Measurements from ENCODE around the gene B3GAT1. TPM values are rescaled to one million over a fixed set of nuclear protein-coding genes. Genes with fewer than 3 reads are reported as not detected.

B3GAT1 gene
- total and polyA plus RNA-seq, 2 experiments from 2014 or later = 4.8 to 28.3 TPM

DNA sequence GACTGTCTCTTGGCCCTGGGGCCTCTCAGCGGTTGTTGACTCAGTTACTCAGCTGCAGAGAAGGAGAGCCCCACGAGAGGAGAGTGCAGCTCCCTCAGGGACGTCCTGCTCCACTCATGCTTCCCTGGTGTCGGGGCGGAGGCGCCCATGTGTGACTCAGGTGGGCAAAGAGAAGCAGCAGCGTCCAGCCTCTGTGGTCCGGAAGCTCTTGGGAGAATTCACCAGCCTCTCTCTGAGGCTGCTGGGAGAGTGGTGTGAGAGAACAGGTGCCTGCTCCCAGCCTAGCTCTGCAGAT lies 54.5 kb downstream of the B3GAT1 start:
- H3K4me2 ChIP-seq = no peak overlapping the region
- no peaks in the 10 kb centered on the region for H3K9me2 ChIP-seq (ENCODE audit: insufficient read depth)
- Mint-ChIP-seq H3K27ac (no peak overlapping the region), H3K4me1 (peaks cover 9% of the 10 kb centered on the region), H3K4me3 (no peak overlapping the region), H3K36me3 (ENCODE audit: low read depth) (peaks cover 3% of the 10 kb centered on the region; the same call in 2 of the 3 replicates), H3K27me3 (ENCODE audit: insufficient read depth, low read depth, poor library complexity) (peaks cover 15% of the 10 kb centered on the region), H3K9me3 (peaks cover 4% of the 10 kb centered on the region; the same call in 1 of the 3 replicates)
- no peak overlapping the region for H2AFZ ChIP-seq
- DNase-seq (ENCODE audit: low spot score) (no peak), ATAC-seq (no peak)
- 0 out of 2 replicates have a peak, but pooled peaks cover 3% of the 10 kb centered on the region for H3K27me3 ChIP-seq (ENCODE audit: insufficient read depth)
- H4K20me1 ChIP-seq (replicated peaks; ENCODE audit: insufficient read depth) = no peaks in the 10 kb centered on the region
- H3K79me2 ChIP-seq (replicated peaks; ENCODE audit: insufficient read depth) = no peaks in the 10 kb centered on the region
- H3K36me3 ChIP-seq (ENCODE audit: insufficient read depth) = no peaks in the 10 kb centered on the region
- TF ChIP-seq ZNF114 (CRISPR knock-in tag; IDR thresholded peaks at IDR 0.05) = no peak
- no peak for TF ChIP-seq EZH2 (IDR thresholded peaks at IDR 0.05; ENCODE audit: low read depth, unreplicated experiment)
- no peak for TF ChIP-seq NANOG (IDR thresholded peaks at IDR 0.05; ENCODE audit: borderline replicate concordance)
- TF ChIP-seq, protein P1, sequence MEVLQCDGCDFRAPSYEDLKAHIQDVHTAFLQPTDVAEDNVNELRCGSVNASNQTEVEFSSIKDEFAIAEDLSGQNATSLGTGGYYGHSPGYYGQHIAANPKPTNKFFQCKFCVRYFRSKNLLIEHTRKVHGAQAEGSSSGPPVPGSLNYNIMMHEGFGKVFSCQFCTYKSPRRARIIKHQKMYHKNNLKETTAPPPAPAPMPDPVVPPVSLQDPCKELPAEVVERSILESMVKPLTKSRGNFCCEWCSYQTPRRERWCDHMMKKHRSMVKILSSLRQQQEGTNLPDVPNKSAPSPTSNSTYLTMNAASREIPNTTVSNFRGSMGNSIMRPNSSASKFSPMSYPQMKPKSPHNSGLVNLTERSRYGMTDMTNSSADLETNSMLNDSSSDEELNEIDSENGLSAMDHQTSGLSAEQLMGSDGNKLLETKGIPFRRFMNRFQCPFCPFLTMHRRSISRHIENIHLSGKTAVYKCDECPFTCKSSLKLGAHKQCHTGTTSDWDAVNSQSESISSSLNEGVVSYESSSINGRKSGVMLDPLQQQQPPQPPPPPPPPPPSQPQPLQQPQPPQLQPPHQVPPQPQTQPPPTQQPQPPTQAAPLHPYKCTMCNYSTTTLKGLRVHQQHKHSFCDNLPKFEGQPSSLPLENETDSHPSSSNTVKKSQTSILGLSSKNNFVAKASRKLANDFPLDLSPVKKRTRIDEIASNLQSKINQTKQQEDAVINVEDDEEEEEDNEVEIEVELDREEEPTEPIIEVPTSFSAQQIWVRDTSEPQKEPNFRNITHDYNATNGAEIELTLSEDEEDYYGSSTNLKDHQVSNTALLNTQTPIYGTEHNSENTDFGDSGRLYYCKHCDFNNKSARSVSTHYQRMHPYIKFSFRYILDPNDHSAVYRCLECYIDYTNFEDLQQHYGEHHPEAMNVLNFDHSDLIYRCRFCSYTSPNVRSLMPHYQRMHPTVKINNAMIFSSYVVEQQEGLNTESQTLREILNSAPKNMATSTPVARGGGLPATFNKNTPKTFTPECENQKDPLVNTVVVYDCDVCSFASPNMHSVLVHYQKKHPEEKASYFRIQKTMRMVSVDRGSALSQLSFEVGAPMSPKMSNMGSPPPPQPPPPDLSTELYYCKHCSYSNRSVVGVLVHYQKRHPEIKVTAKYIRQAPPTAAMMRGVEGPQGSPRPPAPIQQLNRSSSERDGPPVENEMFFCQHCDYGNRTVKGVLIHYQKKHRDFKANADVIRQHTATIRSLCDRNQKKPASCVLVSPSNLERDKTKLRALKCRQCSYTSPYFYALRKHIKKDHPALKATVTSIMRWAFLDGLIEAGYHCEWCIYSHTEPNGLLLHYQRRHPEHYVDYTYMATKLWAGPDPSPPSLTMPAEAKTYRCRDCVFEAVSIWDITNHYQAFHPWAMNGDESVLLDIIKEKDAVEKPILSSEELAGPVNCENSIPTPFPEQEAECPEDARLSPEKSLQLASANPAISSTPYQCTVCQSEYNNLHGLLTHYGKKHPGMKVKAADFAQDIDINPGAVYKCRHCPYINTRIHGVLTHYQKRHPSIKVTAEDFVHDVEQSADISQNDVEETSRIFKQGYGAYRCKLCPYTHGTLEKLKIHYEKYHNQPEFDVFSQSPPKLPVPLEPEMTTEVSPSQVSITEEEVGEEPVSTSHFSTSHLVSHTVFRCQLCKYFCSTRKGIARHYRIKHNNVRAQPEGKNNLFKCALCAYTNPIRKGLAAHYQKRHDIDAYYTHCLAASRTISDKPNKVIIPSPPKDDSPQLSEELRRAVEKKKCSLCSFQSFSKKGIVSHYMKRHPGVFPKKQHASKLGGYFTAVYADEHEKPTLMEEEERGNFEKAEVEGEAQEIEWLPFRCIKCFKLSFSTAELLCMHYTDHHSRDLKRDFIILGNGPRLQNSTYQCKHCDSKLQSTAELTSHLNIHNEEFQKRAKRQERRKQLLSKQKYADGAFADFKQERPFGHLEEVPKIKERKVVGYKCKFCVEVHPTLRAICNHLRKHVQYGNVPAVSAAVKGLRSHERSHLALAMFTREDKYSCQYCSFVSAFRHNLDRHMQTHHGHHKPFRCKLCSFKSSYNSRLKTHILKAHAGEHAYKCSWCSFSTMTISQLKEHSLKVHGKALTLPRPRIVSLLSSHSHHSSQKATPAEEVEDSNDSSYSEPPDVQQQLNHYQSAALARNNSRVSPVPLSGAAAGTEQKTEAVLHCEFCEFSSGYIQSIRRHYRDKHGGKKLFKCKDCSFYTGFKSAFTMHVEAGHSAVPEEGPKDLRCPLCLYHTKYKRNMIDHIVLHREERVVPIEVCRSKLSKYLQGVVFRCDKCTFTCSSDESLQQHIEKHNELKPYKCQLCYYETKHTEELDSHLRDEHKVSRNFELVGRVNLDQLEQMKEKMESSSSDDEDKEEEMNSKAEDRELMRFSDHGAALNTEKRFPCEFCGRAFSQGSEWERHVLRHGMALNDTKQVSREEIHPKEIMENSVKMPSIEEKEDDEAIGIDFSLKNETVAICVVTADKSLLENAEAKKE (CRISPR knock-in tag; IDR thresholded peaks at IDR 0.05) = no peak
- TF ChIP-seq, protein P2, sequence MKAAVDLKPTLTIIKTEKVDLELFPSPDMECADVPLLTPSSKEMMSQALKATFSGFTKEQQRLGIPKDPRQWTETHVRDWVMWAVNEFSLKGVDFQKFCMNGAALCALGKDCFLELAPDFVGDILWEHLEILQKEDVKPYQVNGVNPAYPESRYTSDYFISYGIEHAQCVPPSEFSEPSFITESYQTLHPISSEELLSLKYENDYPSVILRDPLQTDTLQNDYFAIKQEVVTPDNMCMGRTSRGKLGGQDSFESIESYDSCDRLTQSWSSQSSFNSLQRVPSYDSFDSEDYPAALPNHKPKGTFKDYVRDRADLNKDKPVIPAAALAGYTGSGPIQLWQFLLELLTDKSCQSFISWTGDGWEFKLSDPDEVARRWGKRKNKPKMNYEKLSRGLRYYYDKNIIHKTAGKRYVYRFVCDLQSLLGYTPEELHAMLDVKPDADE (IDR thresholded peaks at IDR 0.05) = no peak
- TF ChIP-seq ZNF331 (CRISPR knock-in tag; IDR thresholded peaks at IDR 0.05; ENCODE audit: low read depth) = no peak
- no peak for TF ChIP-seq JUNB (IDR thresholded peaks at IDR 0.05; ENCODE audit: unreplicated experiment)
- TF ChIP-seq STAT1 (IDR thresholded peaks at IDR 0.05; ENCODE audit: unreplicated experiment) = no peak
- TF ChIP-seq EZH2phosphoT487 (IDR thresholded peaks at IDR 0.05; ENCODE audit: unreplicated experiment) = no peak
- TF ChIP-seq CTCF (conservative IDR thresholded peaks at IDR 0.05; ENCODE audit: low read depth in 2 of 2) = no peak
- H3F3A ChIP-seq (replicated peaks; ENCODE audit: low read depth) = no peaks in the 10 kb centered on the region; the same call in 1 of the 2 replicates
- H3K4me3 ChIP-seq = no peak overlapping the region
- no peaks in the 10 kb centered on the region for H3K4me1 ChIP-seq (ENCODE audit: insufficient read depth)
- no peak overlapping the region for H3K27ac ChIP-seq (ENCODE audit: low read depth)
